ENCODE measurements around the gene ATXN7L1. TPM values are rescaled to one million over a fixed set of nuclear protein-coding genes. Genes with fewer than 3 reads are reported as not detected.

The ATXN7L1 gene
- total RNA-seq, 1 donor from 2014 or later = 2.3 TPM

- TF ChIP-seq CTCF (conservative IDR thresholded peaks at IDR 0.05; ENCODE audit: low read depth, low read length) = no peak
- H3K4me3 ChIP-seq (ENCODE audit: low read depth, low read length) = no peak overlapping the region
- DNase-seq (ENCODE audit: low read depth) = no peak
Measured at GRCh38 chr7:105638334-105638733, 238.1 kb downstream of the ATXN7L1 start.

GRCh38 chr7:105637755-105638154 is 238.6 kb downstream of the ATXN7L1 start:
- no peak for DNase-seq (ENCODE audit: low read depth)

GRCh38 chr7:105636982-105637381 is 239.4 kb downstream of the ATXN7L1 start:
- no peak overlapping the region for H3K4me3 ChIP-seq (ENCODE audit: low read depth, low read length)
- no peak for DNase-seq (ENCODE audit: low read depth)
- TF ChIP-seq CTCF (conservative IDR thresholded peaks at IDR 0.05; ENCODE audit: low read depth, low read length) = no peak

More at GRCh38 chr7:105637755-105638154, 238.6 kb downstream of the ATXN7L1 start:
- TF ChIP-seq CTCF (conservative IDR thresholded peaks at IDR 0.05; ENCODE audit: low read depth, low read length) = no peak
- no peak overlapping the region for H3K4me3 ChIP-seq (ENCODE audit: low read depth, low read length)

GRCh38 chr7:105635197-105635596 is 241.2 kb downstream of the ATXN7L1 start:
- H3K4me3 ChIP-seq (ENCODE audit: low read depth, low read length) = no peak overlapping the region
- no peak for TF ChIP-seq CTCF (conservative IDR thresholded peaks at IDR 0.05; ENCODE audit: low read depth, low read length)
- no peak for DNase-seq (ENCODE audit: low read depth)

GRCh38 chr7:105625986-105626385 is 250.4 kb downstream of the ATXN7L1 start:
- DNase-seq (ENCODE audit: low read depth) = no peak
- TF ChIP-seq CTCF (conservative IDR thresholded peaks at IDR 0.05; ENCODE audit: low read depth, low read length) = no peak
- no peak overlapping the region for H3K4me3 ChIP-seq (ENCODE audit: low read depth, low read length)

DNA sequence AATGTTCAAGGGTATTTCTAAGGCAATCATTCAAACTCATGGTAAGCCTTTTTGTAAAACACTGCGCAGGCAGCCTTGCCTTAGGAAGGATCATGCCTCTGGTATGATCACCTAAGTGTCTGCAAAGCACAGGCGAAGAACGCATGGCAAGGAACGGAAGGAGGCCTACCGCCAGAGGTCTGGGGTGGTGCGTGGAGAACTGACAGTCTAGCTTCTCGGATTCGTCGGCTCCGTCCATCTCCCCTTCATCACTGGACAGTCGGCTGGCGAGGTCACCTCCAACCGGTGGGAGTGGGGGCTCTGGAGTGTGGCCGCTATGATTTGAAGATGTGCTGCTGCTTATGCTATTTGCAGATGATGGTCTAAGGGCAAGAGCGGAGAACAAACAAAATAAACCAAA is 252.5 kb downstream of the ATXN7L1 start:
- no peak overlapping the region for H3K4me3 ChIP-seq (ENCODE audit: low read depth, low read length)
- no peak for TF ChIP-seq CTCF (conservative IDR thresholded peaks at IDR 0.05; ENCODE audit: low read depth, low read length)
- no peak for DNase-seq (ENCODE audit: low read depth)

- TF ChIP-seq CTCF (conservative IDR thresholded peaks at IDR 0.05; ENCODE audit: low read depth, low read length) = no peak
- H3K4me3 ChIP-seq (ENCODE audit: low read depth, low read length) = no peak overlapping the region
- no peak for DNase-seq (ENCODE audit: low read depth)
Measured at GRCh38 chr7:105623378-105623777, 253.0 kb downstream of the ATXN7L1 start.

Data from epithelial cell of proximal tubule (primary cell).